B cell (primary cell): ENCODE measurements around the gene PROM2. TPM values are rescaled to one million over a fixed set of nuclear protein-coding genes. Genes with fewer than 3 reads are reported as not detected.

Source experiments
- ATAC-seq: fragments of 200-7000 bp; cut with Tn5 transposase; one replicate; pipeline ENCODE4 v1.10.0; 2021; ENCODE audit warnings: low read depth, mild to moderate bottlenecking, moderate number of reproducible peaks, moderate library complexity
- CTCF ChIA-PET: fragments of 350-600 bp; sonication (Branson Sonifier 250); formaldehyde crosslinking; loops from one replicate; lab custom pipeline; 2021; ENCODE audit warnings: antibody characterized with exemption, inconsistent platforms; lab: Charles Lee
- POLR2A ChIA-PET: fragments of 350-600 bp; sonication (Branson Sonifier 250); formaldehyde crosslinking; loops from one replicate; lab custom pipeline; 2021; ENCODE audit warnings: antibody characterized with exemption; lab: Charles Lee
- DNase-seq: peaks from one replicate; pipeline ENCODE4 v3.0.0; 2013
- H2AFZ ChIP-seq: 2 replicates; pipeline ENCODE4 v1.6.1; 2012; ENCODE audit warnings: mild to moderate bottlenecking, low read depth, low read length; ENCODE audit not compliant: insufficient read depth, poor library complexity, severe bottlenecking
- H3K27ac ChIP-seq, 2 donors: 1 replicate in 1 of 2; 2 replicates in 1 of 2; pipeline ENCODE4 v1.5.1; 2012 to 2013; ENCODE audit warnings: low read length in 2 of 2, mild to moderate bottlenecking in 2 of 2, moderate library complexity in 1 of 2
- H3K27me3 ChIP-seq, 4 experiments: fragments of 200-600 bp in 1 of 4; sonication (generic) in 1 of 4; replicated peaks in 1 of 4; 1 replicate in 2 of 4; 2 replicates in 2 of 4; pipeline versions ENCODE4 v1.6.1 to v1.7.0; 2013 to 2016; ENCODE audit warnings: low read length in 3 of 4, mild to moderate bottlenecking in 2 of 4, mixed read lengths in 1 of 4, moderate library complexity in 1 of 4; ENCODE audit not compliant: insufficient read depth in 4 of 4, control insufficient read depth in 3 of 4; ENCODE audit errors: control extremely low read depth in 1 of 4
- H3K36me3 ChIP-seq, 2 experiments: replicated peaks in 1 of 2; 1 replicate in 1 of 2; 2 replicates in 1 of 2; pipeline versions ENCODE4 v1.6.1 to v1.7.1; 2013; ENCODE audit warnings: low read length in 1 of 2; ENCODE audit not compliant: insufficient read depth in 2 of 2, control insufficient read depth in 1 of 2; ENCODE audit errors: control extremely low read depth in 1 of 2, extremely low read depth in 1 of 2
- H3K4me1 ChIP-seq, 2 donors: fragments of 200-600 bp in 1 of 2; sonication (generic) in 1 of 2; 1 replicate in 1 of 2; 2 replicates in 1 of 2; pipeline versions ENCODE4 v1.5.1 to v1.6.1; 2013 to 2017; ENCODE audit warnings: low read length in 2 of 2; ENCODE audit not compliant: control insufficient read depth in 2 of 2, insufficient read depth in 2 of 2
- H3K4me2 ChIP-seq: replicated peaks from 2 replicates; pipeline ENCODE3; 2012; ENCODE audit warnings: mild to moderate bottlenecking, low read depth, low read length; ENCODE audit not compliant: poor library complexity, severe bottlenecking
- H3K4me3 ChIP-seq, 5 experiments: fragments of 200-600 bp in 1 of 5; sonication (generic) in 1 of 5; 1 replicate in 3 of 5; 2 replicates in 2 of 5; pipeline versions ENCODE4 v1.5.1 to v1.7.0; 2011 to 2016; ENCODE audit warnings: low read length in 4 of 5, mild to moderate bottlenecking in 4 of 5, low read depth in 2 of 5, control low read depth in 1 of 5, moderate library complexity in 1 of 5; ENCODE audit not compliant: insufficient read depth in 1 of 5; ENCODE audit errors: control extremely low read depth in 1 of 5, extremely low read depth in 1 of 5
- H3K79me2 ChIP-seq: fragments of 200-600 bp; sonication (generic); one replicate; pipeline ENCODE4 v1.6.0; 2016; ENCODE audit warnings: low read length; ENCODE audit not compliant: control insufficient read depth, insufficient read depth
- H3K9ac ChIP-seq: fragments of 200-600 bp; sonication (generic); 2 replicates; pipeline ENCODE4 v1.6.1; 2017; ENCODE audit warnings: mild to moderate bottlenecking, low read length, moderate library complexity
- H3K9me3 ChIP-seq, 3 donors: one replicate each; pipeline versions ENCODE4 v1.6.1 to v1.7.1; 2013; ENCODE audit warnings: low read length in 2 of 3; ENCODE audit not compliant: control insufficient read depth in 2 of 3, insufficient read depth in 1 of 3; ENCODE audit errors: control extremely low read depth in 1 of 3
- H4K20me1 ChIP-seq: 2 replicates; pipeline ENCODE4 v1.6.0; 2012; ENCODE audit warnings: mild to moderate bottlenecking, low read length; ENCODE audit not compliant: insufficient read depth, control insufficient read depth, poor library complexity, severe bottlenecking
- H3K27ac Mint-ChIP-seq: one replicate; pipeline ENCODE4 v1.8.0; 2021; ENCODE audit warnings: mixed read lengths
- H3K27me3 Mint-ChIP-seq: one replicate; pipeline ENCODE4 v1.8.0; 2021; ENCODE audit warnings: mixed read lengths
- H3K4me1 Mint-ChIP-seq: one replicate; pipeline ENCODE4 v1.8.0; 2021; ENCODE audit warnings: mixed read lengths
- H3K4me3 Mint-ChIP-seq: one replicate; pipeline ENCODE4 v1.8.0; 2021; ENCODE audit warnings: mixed read lengths
- H3K9me3 Mint-ChIP-seq: one replicate; pipeline ENCODE4 v1.8.0; 2022; ENCODE audit warnings: mixed read lengths; ENCODE audit not compliant: insufficient read depth
- CTCF ChIP-seq: fragments of 200-600 bp; IDR thresholded peaks from one replicate; pipeline ENCODE4 v1.8.0; 2022; ENCODE audit warnings: antibody characterized with exemption, mild to moderate bottlenecking
- EZH2 ChIP-seq: IDR thresholded peaks from 2 replicates; pipeline ENCODE4 v1.6.1; 2012; ENCODE audit warnings: borderline replicate concordance, low read depth, mild to moderate bottlenecking, moderate library complexity, low read length; ENCODE audit not compliant: insufficient read depth, poor library complexity, severe bottlenecking
- WGBS: methylation state at CpG from one replicate; pipeline ENCODE4 v1.1.5; 2013; ENCODE audit warnings: missing lambda C conversion rate; ENCODE audit not compliant: insufficient coverage; 5-methylcytosine and 5-hydroxymethylcytosine counted together
- intact Hi-C: fragments of 100-400 bp; cut with micrococcal nuclease; formaldehyde crosslinking; loops from one replicate; pipeline ENCODE4 v1.10.0; 2022
- polyA plus RNA-seq: library from polyadenylated mRNA; depleted of rRNA; stranded (reverse); fragments of >200 nt; gene quantifications from 2 replicates; pipeline ENCODE4 v1.2.3, GENCODE V29; 2012
- total RNA-seq, 2 donors: library from RNA; stranded (reverse); fragments of 120-200 nt in 1 of 2; gene quantifications; 1 replicate in 1 of 2; 2 replicates in 1 of 2; pipeline versions ENCODE4 v1.2.3 to v1.2.4, GENCODE V29; 2013 to 2022

The PROM2 gene
- total and polyA plus RNA-seq, 2 donors (not counting 1 experiment from before 2014, with no cell fraction given), result 0.67 to 1.3 TPM

- DNase-seq (no peak), ATAC-seq (no peak)
- TF ChIP-seq CTCF (no peak), EZH2 (no peak)
- Histone ChIP-seq H3K4me2 (no peak within 1 kb of the TSS), H4K20me1 (no peaks in the 10 kb centered on the region), H3K79me2 (no peaks in the 10 kb centered on the region), H3K4me3 (no peak within 1 kb of the TSS), H3K4me1 (no peaks in the 10 kb centered on the region), H3K9me3 (peaks cover 0 to 20% (median 0%) of the 10 kb centered on the region in 3 donors), H3K27ac (no peak within 1 kb of the TSS), H2AFZ (no peak within 1 kb of the TSS), H3K9ac (no peak within 1 kb of the TSS), H3K27me3 (peaks cover 0 to 2% (median 0%) of the 10 kb centered on the region in 4 experiments), H3K36me3 (no peaks in the 10 kb centered on the region)
- CTCF ChIA-PET, result no interaction called here
- peaks cover 9% of the 10 kb centered on the region for H3K27me3 Mint-ChIP-seq
- H3K4me3 Mint-ChIP-seq, result no peak within 1 kb of the TSS
- intact Hi-C loops, result no loop called here
- H3K9me3 Mint-ChIP-seq, result no peaks in the 10 kb centered on the region
- H3K27ac Mint-ChIP-seq, result no peak within 1 kb of the TSS
- 7% methylated on average over 10 of the region's 13 CpGs for WGBS
- POLR2A ChIA-PET, result no interaction called here
- no peaks in the 10 kb centered on the region for H3K4me1 Mint-ChIP-seq
Observed at GRCh38 chr2:95296880-95297487, 22.7 kb downstream of the PROM2 start, which contains the start of gene KCNIP3. TSS of gene KCNIP3 (plus strand) at chr2:95297347. CDS start at chr2:95297439, 92 bp downstream.

- ChIA-PET POLR2A (no interaction called here), CTCF (no interaction called here)
- H3K9me3 ChIP-seq, result peaks cover 0 to 12% (median 0%) of the 10 kb centered on the region in 3 donors
- H3K4me3 Mint-ChIP-seq, result no peak overlapping the region
- no peak overlapping the region for H3K4me3 ChIP-seq
- no peaks in the 10 kb centered on the region for H3K36me3 ChIP-seq
- no peaks in the 10 kb centered on the region for H3K4me1 ChIP-seq
- no peak overlapping the region for H3K27ac Mint-ChIP-seq
- no peaks in the 10 kb centered on the region for H3K4me1 Mint-ChIP-seq
- H3K27me3 Mint-ChIP-seq, result peaks cover 9% of the 10 kb centered on the region
- H3K4me2 ChIP-seq, result no peak overlapping the region
- no peak overlapping the region for H3K27ac ChIP-seq
- H3K79me2 ChIP-seq, result no peaks in the 10 kb centered on the region
- no peaks in the 10 kb centered on the region for H4K20me1 ChIP-seq
- intact Hi-C loops, result no loop called here
- 80% methylated on average over 9 of the region's 11 CpGs for WGBS
- H3K27me3 ChIP-seq, result peaks cover 0 to 2% (median 0%) of the 10 kb centered on the region in 4 experiments
- DNase-seq (no peak), ATAC-seq (no peak)
- no peaks in the 10 kb centered on the region for H3K9me3 Mint-ChIP-seq
- H2AFZ ChIP-seq, result no peak overlapping the region
- H3K9ac ChIP-seq, result no peak overlapping the region
- TF ChIP-seq EZH2, result no peak
- no peak for TF ChIP-seq CTCF
Observed at GRCh38 chr2:95297639-95298395, 23.6 kb downstream of the PROM2 start.
